Thoracic aorta (tissue), 2 donors: ENCODE measurements around the gene LTBP1. TPM values are rescaled to one million over a fixed set of nuclear protein-coding genes. Genes with fewer than 3 reads are reported as not detected.
A peak's percentile ranks its signal among the peaks of the same experiment; 100 is the strongest.

Experiments
- ATAC-seq: fragments of 150-250 bp; one replicate; pipeline ENCODE4 v1.8.0; 2017; ENCODE audit warnings: low read depth; ENCODE audit not compliant: insufficient number of reproducible peaks, low FRiP score
- DNase-seq: peaks from one replicate; pipeline ENCODE4 v3.0.0-alpha.2; 2020; ENCODE audit warnings: low spot score
- H3K27ac ChIP-seq, 2 donors: fragments of 200-600 bp; sonication (generic); 1 replicate in 1 of 2; 2 replicates in 1 of 2; pipeline ENCODE4 v1.5.1; 2016; ENCODE audit warnings: mild to moderate bottlenecking in 2 of 2, moderate library complexity in 2 of 2
- H3K27me3 ChIP-seq: fragments of 200-600 bp; sonication (generic); replicated peaks from 2 replicates; pipeline ENCODE4 v1.6.0; 2016; ENCODE audit warnings: mild to moderate bottlenecking; ENCODE audit not compliant: insufficient read depth
- H3K36me3 ChIP-seq: fragments of 200-600 bp; sonication (generic); one replicate; pipeline ENCODE4 v1.5.1; 2016
- H3K4me1 ChIP-seq, 2 donors: fragments of 200-600 bp; sonication (generic); 1 replicate in 1 of 2; 2 replicates in 1 of 2; pipeline versions ENCODE4 v1.5.1 to v1.6.0; 2016; ENCODE audit warnings: low read depth in 2 of 2, mild to moderate bottlenecking in 1 of 2; ENCODE audit not compliant: control insufficient read depth in 1 of 2
- H3K4me3 ChIP-seq: fragments of 200-600 bp; sonication (generic); 2 replicates; pipeline ENCODE4 v1.5.1; 2016; ENCODE audit warnings: mild to moderate bottlenecking
- H3K9me3 ChIP-seq: fragments of 200-600 bp; sonication (generic); 2 replicates; pipeline ENCODE4 v1.5.1; 2016
- CTCF ChIP-seq: fragments of 200-600 bp; sonication (generic); IDR thresholded peaks from one replicate; pipeline ENCODE4 v1.5.1; 2019; ENCODE audit warnings: antibody characterized with exemption
- total RNA-seq, 2 donors: library from RNA; depleted of rRNA; stranded (reverse); fragments of >200 nt; gene quantifications; one replicate each; pipeline versions ENCODE4 v1.1.0 to v1.2.3, GENCODE V29; 2016

Gene LTBP1
- total RNA-seq, 2 donors from 2014 or later: 584 to 786 TPM

DNA sequence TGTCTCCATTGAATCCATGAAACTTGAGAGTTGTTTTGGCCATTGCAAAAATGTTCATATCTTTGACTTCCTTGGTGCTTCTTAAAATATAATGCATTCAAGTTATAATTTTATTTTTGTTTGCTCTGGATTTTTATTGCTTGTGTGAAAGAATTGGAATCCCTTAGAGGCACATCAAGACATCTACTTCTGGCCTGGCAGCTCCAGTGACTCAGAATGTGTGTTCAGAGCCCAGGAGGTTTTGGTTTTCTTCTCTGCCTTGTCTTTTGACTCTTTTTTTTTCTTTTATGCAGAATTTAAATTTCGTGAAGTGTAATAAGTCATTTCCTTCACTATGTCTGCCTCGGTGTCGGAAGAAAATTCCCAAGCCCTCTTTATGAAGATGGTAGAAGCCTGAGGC, 180.2 kb downstream of the LTBP1 start:
- DNase-seq (no peak), ATAC-seq (peak; percentile 34)
- Histone ChIP-seq H3K9me3 (no peaks in the 10 kb centered on the region), H3K4me1 (peaks cover 22 to 78% of the 10 kb centered on the region in 2 donors), H3K27ac (peak overlapping the region; percentile 65 to 95), H3K36me3 (no peaks in the 10 kb centered on the region), H3K27me3 (no peaks in the 10 kb centered on the region), H3K4me3 (no peak overlapping the region)
- TF ChIP-seq CTCF: no peak

GRCh38 chr2:33129263-33130053, 182.7 kb downstream of the LTBP1 start:
- H3K9me3 ChIP-seq: no peaks in the 10 kb centered on the region
- no peak for TF ChIP-seq CTCF
- H3K36me3 ChIP-seq: no peaks in the 10 kb centered on the region
- no peak for DNase-seq
- peaks cover 29 to 84% of the 10 kb centered on the region in 2 donors for H3K4me1 ChIP-seq
- no peaks in the 10 kb centered on the region for H3K27me3 ChIP-seq
- H3K4me3 ChIP-seq: peak overlapping the region; percentile 56
- no peak for ATAC-seq
- H3K27ac ChIP-seq: peak overlapping the region; percentile 95 to 98

DNA sequence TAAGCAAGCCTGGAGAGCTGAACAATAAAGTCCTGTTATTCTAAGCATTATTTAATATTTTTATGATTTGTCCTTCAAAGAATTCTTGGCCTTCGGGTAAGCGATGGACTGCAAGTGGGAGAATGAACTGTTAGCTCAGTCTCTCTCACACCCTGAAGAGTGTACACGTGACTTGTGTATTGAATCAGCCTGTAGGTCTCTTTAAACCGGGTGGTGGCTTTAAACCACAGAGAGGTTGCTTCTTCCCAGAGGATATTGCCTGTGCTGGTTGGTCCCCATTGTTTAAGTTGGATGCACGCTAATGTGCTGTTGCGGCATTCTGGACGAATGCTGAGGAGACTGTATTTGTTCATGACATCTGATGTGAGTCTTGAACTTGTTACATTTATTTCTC, 183.3 kb downstream of the LTBP1 start:
- Histone ChIP-seq H3K27me3 (no peaks in the 10 kb centered on the region), H3K4me1 (peaks cover 29 to 84% of the 10 kb centered on the region in 2 donors), H3K36me3 (no peaks in the 10 kb centered on the region), H3K4me3 (peak overlapping the region; percentile 56), H3K27ac (peak overlapping the region; percentile 95 to 98), H3K9me3 (no peaks in the 10 kb centered on the region)
- no peak for ATAC-seq
- no peak for DNase-seq
- TF ChIP-seq CTCF: no peak

DNA sequence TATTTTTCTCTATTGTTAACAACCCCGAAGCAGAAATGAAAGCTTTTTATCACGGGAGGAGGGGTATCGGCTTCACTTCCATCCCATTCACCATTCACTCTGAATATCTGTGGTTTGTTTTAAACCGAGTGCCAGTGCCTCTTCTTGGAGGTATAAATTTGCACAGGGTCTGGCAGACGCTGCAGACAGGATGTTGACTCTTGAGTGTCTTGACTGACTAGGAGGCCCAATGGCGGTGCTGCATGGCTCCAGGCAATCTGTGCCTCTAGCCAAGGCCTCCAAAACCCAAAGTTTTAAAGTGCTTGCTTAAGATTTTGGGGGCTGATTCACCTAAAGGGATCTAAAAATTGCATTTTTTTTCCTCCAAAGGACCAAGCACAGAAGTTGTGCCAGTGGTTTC, 183.8 kb downstream of the LTBP1 start:
- Histone ChIP-seq H3K4me3 (peak overlapping the region; percentile 56), H3K36me3 (no peaks in the 10 kb centered on the region), H3K27me3 (no peaks in the 10 kb centered on the region), H3K9me3 (no peaks in the 10 kb centered on the region), H3K4me1 (peaks cover 29 to 84% of the 10 kb centered on the region in 2 donors), H3K27ac (peak overlapping the region; percentile 95 to 98)
- no peak for TF ChIP-seq CTCF
- ATAC-seq (no peak), DNase-seq (no peak)

DNA sequence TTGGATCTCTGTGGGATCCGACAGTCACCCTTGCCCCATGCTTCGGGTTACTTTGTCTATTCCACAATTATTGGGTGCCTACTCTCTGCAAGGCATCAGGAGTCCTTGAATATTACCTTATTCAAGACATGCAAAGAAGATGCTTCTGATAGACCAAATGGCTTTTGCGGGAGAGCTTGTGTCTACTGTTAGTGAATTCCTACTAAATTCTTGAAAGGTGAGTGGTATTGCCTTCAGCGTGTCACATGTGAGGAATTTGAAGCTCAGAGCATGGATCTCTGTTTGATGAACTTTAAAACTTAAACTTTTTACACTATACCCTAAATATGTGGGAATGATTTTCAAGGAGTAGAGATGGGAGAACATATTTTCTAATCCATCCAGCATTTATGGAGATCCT, 184.4 kb downstream of the LTBP1 start:
- TF ChIP-seq CTCF: no peak
- no peak for DNase-seq
- Histone ChIP-seq H3K27me3 (no peaks in the 10 kb centered on the region), H3K4me1 (peaks cover 29 to 79% of the 10 kb centered on the region in 2 donors), H3K36me3 (no peaks in the 10 kb centered on the region), H3K27ac (peak overlapping the region; percentile 95 to 98), H3K9me3 (no peaks in the 10 kb centered on the region), H3K4me3 (no peak overlapping the region)
- no peak for ATAC-seq
